K562 (cell line): ENCODE measurements around the gene GPR85. TPM values are rescaled to one million over a fixed set of nuclear protein-coding genes. Genes with fewer than 3 reads are reported as not detected.

Experiments
- CSDE1 ChIP-seq, 2 experiments: fragments of 450-650 bp; IDR thresholded peaks; 2 replicates each; pipeline ENCODE4 v1.6.1; 2016; ENCODE audit warnings: mild to moderate bottlenecking in 1 of 2
- DMBX1 ChIP-seq: fragments of 250-450 bp; sonication (Bioruptor Pico); IDR thresholded peaks from 2 replicates; pipeline ENCODE4 v1.8.0; 2022; ENCODE audit warnings: inconsistent platforms, mild to moderate bottlenecking, moderate library complexity, borderline replicate concordance
- ESRRB ChIP-seq: fragments of 250-450 bp; sonication (Bioruptor Pico); IDR thresholded peaks from 2 replicates; pipeline ENCODE4 v1.5.0; 2020; ENCODE audit warnings: mild to moderate bottlenecking, moderate library complexity, borderline replicate concordance
- FOXA3 ChIP-seq, 2 experiments: fragments of 450-650 bp in 1 of 2; sonication (generic) in 1 of 2; formaldehyde crosslinking; IDR thresholded peaks in 1 of 2; conservative IDR thresholded peaks in 1 of 2; 2 replicates each; pipeline versions ENCODE4 v1.4.0 to v1.8.0; 2020 to 2022; ENCODE audit warnings: mild to moderate bottlenecking in 2 of 2, missing genetic modification reagents in 1 of 2
- FOXP1 ChIP-seq: sonication (generic); formaldehyde crosslinking; IDR thresholded peaks from 2 replicates; pipeline ENCODE4 v1.8.0; 2022; ENCODE audit warnings: mild to moderate bottlenecking, missing genetic modification reagents
- LEF1 ChIP-seq: fragments of 450-650 bp; IDR thresholded peaks from 2 replicates; pipeline ENCODE4 v1.6.1; 2016; ENCODE audit warnings: mild to moderate bottlenecking
- MITF ChIP-seq: IDR thresholded peaks from 2 replicates; pipeline ENCODE4 v1.6.1; 2014; ENCODE audit warnings: antibody characterized with exemption
- OTX1 ChIP-seq: fragments of 450-650 bp; formaldehyde crosslinking; IDR thresholded peaks from 2 replicates; pipeline ENCODE4 v1.4.0; 2022; ENCODE audit warnings: mild to moderate bottlenecking
- PPARD ChIP-seq: fragments of 250-450 bp; sonication (Bioruptor Pico); IDR thresholded peaks from 2 replicates; pipeline ENCODE4 v1.8.0; 2022; ENCODE audit warnings: inconsistent platforms, mild to moderate bottlenecking, moderate library complexity
- XRCC4 ChIP-seq: IDR thresholded peaks from one replicate; pipeline ENCODE4 v1.6.1; 2011; ENCODE audit not compliant: insufficient read depth, insufficient read length; ENCODE audit errors: extremely low read depth
- ZNF121 ChIP-seq: sonication (generic); formaldehyde crosslinking; conservative IDR thresholded peaks from 2 replicates; pipeline ENCODE4 v1.8.0; 2022; ENCODE audit warnings: missing genetic modification reagents
- ZNF184 ChIP-seq: sonication (generic); formaldehyde crosslinking; IDR thresholded peaks from 2 replicates; pipeline ENCODE4 v1.5.0; 2020; ENCODE audit warnings: missing genetic modification reagents
- polyA plus RNA-seq, 8 experiments: library from polyadenylated mRNA; depleted of rRNA in 4 of 8; stranded (reverse) in 5 of 8; unstranded in 3 of 8; fragments of >200 nt; fragmentation: Nextera tagmentation in 2 of 8; fragmentation: Illumina TruSeq in 1 of 8; extraction: Ambion mirVana in 2 of 8; extraction: Trizol in 1 of 8; gene quantifications; 2 replicates each; pipeline versions ENCODE4 v1.2.1 to v1.2.3, GENCODE V29; 2011 to 2014; ENCODE audit warnings: inconsistent platforms in 1 of 8, missing spikeins in 1 of 8
- total RNA-seq, 7 experiments: library from RNA; depleted of rRNA in 6 of 7; stranded (reverse); fragments of >200 nt in 6 of 7; fragmentation: Illumina TruSeq in 2 of 7; extraction: Trizol in 2 of 7; gene quantifications; 2 replicates each; pipeline versions ENCODE4 v1.2.1 to v1.2.3, GENCODE V29; 2011 to 2021; ENCODE audit warnings: low replicate concordance in 1 of 7
- TF ChIP-seq, protein P1 (sequence below): fragments of 450-650 bp; IDR thresholded peaks from 2 replicates; pipeline ENCODE4 v1.6.1; 2018; ENCODE audit not compliant: partially characterized antibody
- TF ChIP-seq, protein P2 (sequence below): sonication (generic); formaldehyde crosslinking; IDR thresholded peaks from 2 replicates; pipeline ENCODE4 v1.8.0; 2023; ENCODE audit warnings: mild to moderate bottlenecking, missing genetic modification reagents
- TF ChIP-seq, protein P3 (sequence below): fragments of 450-650 bp; IDR thresholded peaks from one replicate; pipeline ENCODE4 v1.6.1; 2018; ENCODE audit warnings: mild to moderate bottlenecking, moderate library complexity; ENCODE audit not compliant: partially characterized antibody

GPR85 gene
- total and polyA plus RNA-seq, 9 of the 15 experiments (the other 6 are each of a cell fraction or from before 2014, with no cell fraction given), result 2.9 to 18.2 (median 4.0) TPM

GRCh38 chr7:113118074-113118959, 31.7 kb upstream of the GPR85 start, which contains the start of gene SMIM30 (continued):
- TF ChIP-seq MITF (peak; percentile 76), ZNF184 (CRISPR knock-in tag) (no peak), DMBX1 (no peak; the same call in 1 of the 2 replicates), XRCC4 (no peak), FOXP1 (CRISPR knock-in tag) (no peak), ESRRB (0 out of 2 replicates have a peak, but pooled peaks have one; percentile 66), PPARD (CRISPR knock-in tag) (no peak), FOXA3 (CRISPR knock-in tag; conservative IDR thresholded peaks at IDR 0.05 in 1 of 2, IDR thresholded peaks at IDR 0.05 in 1 of 2) (no peak), ZNF121 (CRISPR knock-in tag) (no peak), LEF1 (0 out of 2 replicates have a peak, but pooled peaks have one; percentile 52), OTX1 (no peak), CSDE1 (IDR thresholded peaks at IDR 0.05) (peak in 1 of 2 experiments; percentile 65; a peak in 1 of 4 replicates)
- TF ChIP-seq, protein P1, sequence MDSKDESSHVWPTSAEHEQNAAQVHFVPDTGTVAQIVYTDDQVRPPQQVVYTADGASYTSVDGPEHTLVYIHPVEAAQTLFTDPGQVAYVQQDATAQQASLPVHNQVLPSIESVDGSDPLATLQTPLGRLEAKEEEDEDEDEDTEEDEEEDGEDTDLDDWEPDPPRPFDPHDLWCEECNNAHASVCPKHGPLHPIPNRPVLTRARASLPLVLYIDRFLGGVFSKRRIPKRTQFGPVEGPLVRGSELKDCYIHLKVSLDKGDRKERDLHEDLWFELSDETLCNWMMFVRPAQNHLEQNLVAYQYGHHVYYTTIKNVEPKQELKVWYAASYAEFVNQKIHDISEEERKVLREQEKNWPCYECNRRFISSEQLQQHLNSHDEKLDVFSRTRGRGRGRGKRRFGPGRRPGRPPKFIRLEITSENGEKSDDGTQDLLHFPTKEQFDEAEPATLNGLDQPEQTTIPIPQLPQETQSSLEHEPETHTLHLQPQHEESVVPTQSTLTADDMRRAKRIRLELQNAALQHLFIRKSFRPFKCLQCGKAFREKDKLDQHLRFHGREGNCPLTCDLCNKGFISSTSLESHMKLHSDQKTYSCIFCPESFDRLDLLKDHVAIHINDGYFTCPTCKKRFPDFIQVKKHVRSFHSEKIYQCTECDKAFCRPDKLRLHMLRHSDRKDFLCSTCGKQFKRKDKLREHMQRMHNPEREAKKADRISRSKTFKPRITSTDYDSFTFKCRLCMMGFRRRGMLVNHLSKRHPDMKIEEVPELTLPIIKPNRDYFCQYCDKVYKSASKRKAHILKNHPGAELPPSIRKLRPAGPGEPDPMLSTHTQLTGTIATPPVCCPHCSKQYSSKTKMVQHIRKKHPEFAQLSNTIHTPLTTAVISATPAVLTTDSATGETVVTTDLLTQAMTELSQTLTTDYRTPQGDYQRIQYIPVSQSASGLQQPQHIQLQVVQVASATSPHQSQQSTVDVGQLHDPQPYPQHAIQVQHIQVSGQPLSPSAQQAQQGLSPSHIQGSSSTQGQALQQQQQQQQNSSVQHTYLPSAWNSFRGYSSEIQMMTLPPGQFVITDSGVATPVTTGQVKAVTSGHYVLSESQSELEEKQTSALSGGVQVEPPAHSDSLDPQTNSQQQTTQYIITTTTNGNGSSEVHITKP, result peak; percentile 14
- TF ChIP-seq, protein P2, sequence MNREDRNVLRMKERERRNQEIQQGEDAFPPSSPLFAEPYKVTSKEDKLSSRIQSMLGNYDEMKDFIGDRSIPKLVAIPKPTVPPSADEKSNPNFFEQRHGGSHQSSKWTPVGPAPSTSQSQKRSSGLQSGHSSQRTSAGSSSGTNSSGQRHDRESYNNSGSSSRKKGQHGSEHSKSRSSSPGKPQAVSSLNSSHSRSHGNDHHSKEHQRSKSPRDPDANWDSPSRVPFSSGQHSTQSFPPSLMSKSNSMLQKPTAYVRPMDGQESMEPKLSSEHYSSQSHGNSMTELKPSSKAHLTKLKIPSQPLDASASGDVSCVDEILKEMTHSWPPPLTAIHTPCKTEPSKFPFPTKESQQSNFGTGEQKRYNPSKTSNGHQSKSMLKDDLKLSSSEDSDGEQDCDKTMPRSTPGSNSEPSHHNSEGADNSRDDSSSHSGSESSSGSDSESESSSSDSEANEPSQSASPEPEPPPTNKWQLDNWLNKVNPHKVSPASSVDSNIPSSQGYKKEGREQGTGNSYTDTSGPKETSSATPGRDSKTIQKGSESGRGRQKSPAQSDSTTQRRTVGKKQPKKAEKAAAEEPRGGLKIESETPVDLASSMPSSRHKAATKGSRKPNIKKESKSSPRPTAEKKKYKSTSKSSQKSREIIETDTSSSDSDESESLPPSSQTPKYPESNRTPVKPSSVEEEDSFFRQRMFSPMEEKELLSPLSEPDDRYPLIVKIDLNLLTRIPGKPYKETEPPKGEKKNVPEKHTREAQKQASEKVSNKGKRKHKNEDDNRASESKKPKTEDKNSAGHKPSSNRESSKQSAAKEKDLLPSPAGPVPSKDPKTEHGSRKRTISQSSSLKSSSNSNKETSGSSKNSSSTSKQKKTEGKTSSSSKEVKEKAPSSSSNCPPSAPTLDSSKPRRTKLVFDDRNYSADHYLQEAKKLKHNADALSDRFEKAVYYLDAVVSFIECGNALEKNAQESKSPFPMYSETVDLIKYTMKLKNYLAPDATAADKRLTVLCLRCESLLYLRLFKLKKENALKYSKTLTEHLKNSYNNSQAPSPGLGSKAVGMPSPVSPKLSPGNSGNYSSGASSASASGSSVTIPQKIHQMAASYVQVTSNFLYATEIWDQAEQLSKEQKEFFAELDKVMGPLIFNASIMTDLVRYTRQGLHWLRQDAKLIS (CRISPR knock-in tag), result peak; percentile 72; the same call in 1 of the 2 replicates
- TF ChIP-seq, protein P3, sequence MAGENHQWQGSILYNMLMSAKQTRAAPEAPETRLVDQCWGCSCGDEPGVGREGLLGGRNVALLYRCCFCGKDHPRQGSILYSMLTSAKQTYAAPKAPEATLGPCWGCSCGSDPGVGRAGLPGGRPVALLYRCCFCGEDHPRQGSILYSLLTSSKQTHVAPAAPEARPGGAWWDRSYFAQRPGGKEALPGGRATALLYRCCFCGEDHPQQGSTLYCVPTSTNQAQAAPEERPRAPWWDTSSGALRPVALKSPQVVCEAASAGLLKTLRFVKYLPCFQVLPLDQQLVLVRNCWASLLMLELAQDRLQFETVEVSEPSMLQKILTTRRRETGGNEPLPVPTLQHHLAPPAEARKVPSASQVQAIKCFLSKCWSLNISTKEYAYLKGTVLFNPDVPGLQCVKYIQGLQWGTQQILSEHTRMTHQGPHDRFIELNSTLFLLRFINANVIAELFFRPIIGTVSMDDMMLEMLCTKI, result no peak
